Subcutaneous adipose tissue (tissue), 4 donors: Measurements from ENCODE around the gene SLC30A4. TPM values are rescaled to one million over a fixed set of nuclear protein-coding genes. Genes with fewer than 3 reads are reported as not detected.

ENCODE experiments used
- total RNA-seq, 4 donors: library from RNA; depleted of rRNA; stranded (reverse); fragments of >200 nt; gene quantifications; one replicate each; pipeline ENCODE4 v1.1.0, GENCODE V29; 2016
- TF ChIP-seq, protein P1 (sequence below): fragments of 450-650 bp; IDR thresholded peaks from one replicate; pipeline ENCODE4 v1.5.1; 2016; ENCODE audit warnings: low read depth, mild to moderate bottlenecking, control low read depth, antibody characterized with exemption, moderate library complexity

SLC30A4 gene, protein sequence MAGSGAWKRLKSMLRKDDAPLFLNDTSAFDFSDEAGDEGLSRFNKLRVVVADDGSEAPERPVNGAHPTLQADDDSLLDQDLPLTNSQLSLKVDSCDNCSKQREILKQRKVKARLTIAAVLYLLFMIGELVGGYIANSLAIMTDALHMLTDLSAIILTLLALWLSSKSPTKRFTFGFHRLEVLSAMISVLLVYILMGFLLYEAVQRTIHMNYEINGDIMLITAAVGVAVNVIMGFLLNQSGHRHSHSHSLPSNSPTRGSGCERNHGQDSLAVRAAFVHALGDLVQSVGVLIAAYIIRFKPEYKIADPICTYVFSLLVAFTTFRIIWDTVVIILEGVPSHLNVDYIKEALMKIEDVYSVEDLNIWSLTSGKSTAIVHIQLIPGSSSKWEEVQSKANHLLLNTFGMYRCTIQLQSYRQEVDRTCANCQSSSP
- total RNA-seq: 10 to 100 TPM in 1 of 4 donors, 1 to 10 TPM in 3; 8.1 to 10.9 (median 9.2) TPM

DNA sequence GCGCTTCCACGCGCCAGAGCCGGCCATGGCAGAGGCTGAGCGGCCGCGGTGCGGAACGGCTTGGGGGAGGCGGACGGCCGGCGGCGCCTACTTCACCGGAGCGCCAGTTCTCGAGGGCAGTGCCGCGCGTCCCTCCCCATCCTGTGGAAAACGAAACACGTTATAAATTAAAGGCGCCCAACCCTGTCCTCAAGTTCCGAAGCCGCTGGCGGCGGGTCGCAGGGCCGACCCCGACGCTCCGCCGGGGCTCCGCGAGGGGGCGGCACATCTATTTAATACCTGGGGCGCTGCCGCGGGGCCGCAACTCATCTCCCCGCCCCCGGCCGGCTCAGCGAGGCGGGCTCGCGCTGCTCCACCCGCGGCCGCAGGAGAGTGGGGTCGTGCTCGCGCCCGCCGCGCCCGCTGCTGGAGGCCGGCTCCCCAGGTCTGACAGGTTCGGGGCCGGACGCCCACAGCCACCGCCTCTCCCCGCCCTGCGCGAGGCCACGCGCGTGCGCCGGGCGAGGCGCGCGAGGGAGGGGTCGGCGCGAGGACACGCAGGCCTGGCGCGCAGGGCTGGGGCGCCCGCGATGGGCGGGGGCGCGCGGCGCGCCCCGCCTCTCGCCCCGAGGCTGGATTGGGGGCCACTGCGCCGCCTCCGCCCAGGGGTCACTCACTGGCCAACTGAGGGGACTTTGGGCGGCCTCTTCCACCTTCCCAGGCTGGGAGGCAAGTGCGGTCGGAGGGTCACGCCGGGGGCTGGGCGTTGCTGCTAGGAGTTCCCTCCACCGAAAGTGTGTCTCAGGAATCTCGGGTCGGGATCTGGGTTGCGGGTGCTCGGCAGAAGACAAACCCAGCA is at the start of gene SLC30A4:
SLC30A4 (minus strand) TSS at position 428 of the 838 bp plus-strand sequence; CDS start at position 27, 401 bp downstream.
- TF ChIP-seq, protein P1, sequence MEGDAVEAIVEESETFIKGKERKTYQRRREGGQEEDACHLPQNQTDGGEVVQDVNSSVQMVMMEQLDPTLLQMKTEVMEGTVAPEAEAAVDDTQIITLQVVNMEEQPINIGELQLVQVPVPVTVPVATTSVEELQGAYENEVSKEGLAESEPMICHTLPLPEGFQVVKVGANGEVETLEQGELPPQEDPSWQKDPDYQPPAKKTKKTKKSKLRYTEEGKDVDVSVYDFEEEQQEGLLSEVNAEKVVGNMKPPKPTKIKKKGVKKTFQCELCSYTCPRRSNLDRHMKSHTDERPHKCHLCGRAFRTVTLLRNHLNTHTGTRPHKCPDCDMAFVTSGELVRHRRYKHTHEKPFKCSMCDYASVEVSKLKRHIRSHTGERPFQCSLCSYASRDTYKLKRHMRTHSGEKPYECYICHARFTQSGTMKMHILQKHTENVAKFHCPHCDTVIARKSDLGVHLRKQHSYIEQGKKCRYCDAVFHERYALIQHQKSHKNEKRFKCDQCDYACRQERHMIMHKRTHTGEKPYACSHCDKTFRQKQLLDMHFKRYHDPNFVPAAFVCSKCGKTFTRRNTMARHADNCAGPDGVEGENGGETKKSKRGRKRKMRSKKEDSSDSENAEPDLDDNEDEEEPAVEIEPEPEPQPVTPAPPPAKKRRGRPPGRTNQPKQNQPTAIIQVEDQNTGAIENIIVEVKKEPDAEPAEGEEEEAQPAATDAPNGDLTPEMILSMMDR: no peak

- TF ChIP-seq, protein P1: no peak
Observed at GRCh38 chr15:45555934-45556608, 33.5 kb upstream of the SLC30A4 start.

DNA sequence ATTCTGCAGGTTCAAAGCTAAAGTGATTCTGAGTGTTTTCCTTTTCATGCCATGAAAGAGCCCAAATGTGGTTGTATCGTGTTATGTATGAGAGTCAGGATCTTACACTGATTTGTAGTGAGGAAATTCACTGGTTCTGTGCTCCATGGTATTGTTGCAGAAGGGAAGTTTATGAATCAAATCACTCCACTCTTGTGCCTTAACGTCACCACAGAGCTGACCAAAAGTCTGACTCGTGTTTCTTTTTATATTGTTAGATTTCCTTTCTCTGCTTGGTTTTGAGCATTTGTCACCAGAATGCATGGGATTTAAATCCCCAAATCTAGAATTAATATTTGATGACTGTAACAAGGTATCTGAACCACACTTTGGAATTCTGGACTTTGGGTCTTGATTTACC is 29.1 kb upstream of the SLC30A4 start:
- TF ChIP-seq, protein P1: no peak

GRCh38 chr15:45550436-45550835 is 27.9 kb upstream of the SLC30A4 start:
- TF ChIP-seq, protein P1: no peak

DNA sequence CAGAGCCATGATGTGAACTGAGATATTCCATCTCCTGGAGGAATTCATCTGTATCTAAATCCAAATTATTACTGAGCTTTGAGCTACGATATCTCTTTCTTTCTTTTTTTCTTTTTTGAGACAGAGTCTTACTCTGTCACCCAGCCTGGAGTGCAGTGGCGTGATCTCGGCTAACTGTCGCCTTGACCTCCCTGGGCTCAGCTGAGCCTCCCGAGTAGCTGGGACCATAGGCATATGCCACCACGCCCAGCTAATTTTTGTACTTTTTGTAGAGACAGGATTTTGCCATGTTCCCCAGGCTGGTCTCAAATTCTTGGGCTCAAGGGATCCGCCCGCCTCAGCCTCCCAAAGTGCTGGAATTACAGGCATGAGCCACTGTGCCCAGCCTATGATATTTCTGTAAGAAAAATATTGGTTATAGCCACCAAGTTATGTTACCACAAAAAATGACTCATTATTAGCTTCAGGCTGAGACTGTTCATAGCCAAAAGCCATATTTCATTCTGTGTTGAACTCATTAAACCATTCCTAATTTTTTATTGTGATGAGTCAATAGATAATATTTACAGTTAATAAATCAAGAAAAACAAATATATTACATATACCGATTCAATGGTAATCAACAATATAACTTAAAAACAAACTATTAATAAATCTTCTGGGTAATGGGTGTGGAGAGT is 27.1 kb upstream of the SLC30A4 start:
- TF ChIP-seq, protein P1: no peak

- TF ChIP-seq, protein P1: no peak
Observed at GRCh38 chr15:45548753-45549520, 26.4 kb upstream of the SLC30A4 start.
